HepG2 (cell line): ENCODE results near the gene DDIAS. TPM values are rescaled to one million over a fixed set of nuclear protein-coding genes. Genes with fewer than 3 reads are reported as not detected.

Source experiments
- CBFB ChIP-seq: sonication (generic); formaldehyde crosslinking; IDR thresholded peaks from 2 replicates; pipeline ENCODE4 v1.4.0; 2020; ENCODE audit warnings: missing genetic modification reagents
- CBX1 ChIP-seq: IDR thresholded peaks from one replicate; pipeline ENCODE4 v1.6.1; 2016; ENCODE audit warnings: antibody characterized with exemption, low read depth
- CCAR2 ChIP-seq: fragments of 200-400 bp; formaldehyde crosslinking; optimal IDR thresholded peaks from 2 replicates; pipeline ENCODE3; 2018; ENCODE audit warnings: low read depth, mild to moderate bottlenecking, low read length, moderate library complexity
- DMTF1 ChIP-seq: sonication (generic); formaldehyde crosslinking; IDR thresholded peaks from 2 replicates; pipeline ENCODE4 v1.4.0; 2020; ENCODE audit warnings: mild to moderate bottlenecking, missing genetic modification reagents
- KDM3A ChIP-seq: IDR thresholded peaks from 2 replicates; pipeline ENCODE4 v1.6.1; 2018; ENCODE audit warnings: low read depth, missing compliant biosample characterization
- KLF12 ChIP-seq: sonication (generic); formaldehyde crosslinking; IDR thresholded peaks from 2 replicates; pipeline ENCODE4 v1.4.0; 2020; ENCODE audit warnings: missing genetic modification reagents, borderline replicate concordance
- TFAP4 ChIP-seq: sonication (generic); IDR thresholded peaks from 2 replicates; pipeline ENCODE4 v1.6.1; 2016; ENCODE audit warnings: low read depth, borderline replicate concordance
- ZBTB14 ChIP-seq: sonication (generic); formaldehyde crosslinking; IDR thresholded peaks from 2 replicates; pipeline ENCODE4 v1.4.0; 2020; ENCODE audit warnings: missing genetic modification reagents
- ZNF138 ChIP-seq: sonication (generic); formaldehyde crosslinking; IDR thresholded peaks from 2 replicates; pipeline ENCODE4 v1.5.0; 2020; ENCODE audit warnings: mild to moderate bottlenecking, low read depth, missing genetic modification reagents
- ZNF546 ChIP-seq: sonication (generic); formaldehyde crosslinking; conservative IDR thresholded peaks from 2 replicates; pipeline ENCODE4 v1.8.1; 2023; ENCODE audit warnings: mild to moderate bottlenecking, missing genetic modification reagents
- ZNF574 ChIP-seq: sonication (generic); formaldehyde crosslinking; IDR thresholded peaks from 2 replicates; pipeline ENCODE4 v1.4.0; 2020; ENCODE audit warnings: missing genetic modification reagents
- ZNF629 ChIP-seq: sonication (generic); formaldehyde crosslinking; conservative IDR thresholded peaks from 2 replicates; pipeline ENCODE4 v1.5.0; 2020; ENCODE audit warnings: missing genetic modification reagents
- ZNF644 ChIP-seq: IDR thresholded peaks from 2 replicates; pipeline ENCODE4 v1.6.1; 2016; ENCODE audit warnings: low read depth
- ZNF652 ChIP-seq: IDR thresholded peaks from 2 replicates; pipeline ENCODE4 v1.6.1; 2016; ENCODE audit warnings: low read depth, borderline replicate concordance
- ZNF670 ChIP-seq: sonication (generic); formaldehyde crosslinking; IDR thresholded peaks from 2 replicates; pipeline ENCODE4 v1.8.0; 2022; ENCODE audit warnings: mild to moderate bottlenecking, missing genetic modification reagents, borderline replicate concordance
- ZNF704 ChIP-seq: sonication (generic); formaldehyde crosslinking; IDR thresholded peaks from 2 replicates; pipeline ENCODE4 v1.8.1; 2023; ENCODE audit warnings: mild to moderate bottlenecking, inconsistent platforms, moderate library complexity, missing genetic modification reagents, borderline replicate concordance
- ZNF737 ChIP-seq: sonication (generic); formaldehyde crosslinking; IDR thresholded peaks from 2 replicates; pipeline ENCODE4 v1.5.0; 2020; ENCODE audit warnings: missing genetic modification reagents, mild to moderate bottlenecking, borderline replicate concordance
- ZNF790 ChIP-seq: sonication (generic); formaldehyde crosslinking; IDR thresholded peaks from 2 replicates; pipeline ENCODE4 v1.8.0; 2022; ENCODE audit warnings: missing genetic modification reagents, mild to moderate bottlenecking, borderline replicate concordance
- ZNF878 ChIP-seq: sonication (generic); formaldehyde crosslinking; IDR thresholded peaks from 2 replicates; pipeline ENCODE4 v1.8.1; 2023; ENCODE audit warnings: mild to moderate bottlenecking, missing genetic modification reagents, moderate library complexity
- polyA plus RNA-seq, 8 experiments: library from polyadenylated mRNA; depleted of rRNA in 3 of 8; stranded (reverse) in 7 of 8; unstranded in 1 of 8; fragments of >200 nt; fragmentation: Illumina TruSeq in 4 of 8; extraction: Trizol in 4 of 8; gene quantifications; 2 replicates each; pipeline versions ENCODE4 v1.2.1 to v1.2.3, GENCODE V29; 2011 to 2016; ENCODE audit warnings: low read depth in 4 of 8, missing spikeins in 1 of 8, mixed read lengths in 1 of 8; ENCODE audit not compliant: insufficient read depth in 1 of 8
- total RNA-seq, 5 experiments: library from RNA; depleted of rRNA; stranded (reverse); fragments of >200 nt; fragmentation: Illumina TruSeq; extraction: Trizol; gene quantifications; 2 replicates each; pipeline ENCODE4 v1.2.3, GENCODE V29; 2016; ENCODE audit warnings: low read depth in 1 of 5

DDIAS gene
- total and polyA plus RNA-seq, 2 of the 13 experiments (the other 11 are each of a cell fraction or from before 2014, with no cell fraction given): 3.5 to 13.0 TPM

- TF ChIP-seq DMTF1 (CRISPR knock-in tag) (no peak), ZNF790 (CRISPR knock-in tag) (0 out of 2 replicates have a peak, but pooled peaks have one; percentile 33), CCAR2 (no peak), ZNF878 (CRISPR knock-in tag) (no peak), ZNF644 (peak; percentile 12; the same call in 1 of the 2 replicates), TFAP4 (no peak), ZNF546 (no peak), CBFB (CRISPR knock-in tag) (peak; percentile 19; the same call in 1 of the 2 replicates), ZNF737 (CRISPR knock-in tag) (no peak), ZBTB14 (no peak), ZNF652 (CRISPR knock-in tag) (no peak), CBX1 (no peak), ZNF574 (peak; percentile 65), ZNF704 (no peak; the same call in 1 of the 2 replicates), KLF12 (CRISPR knock-in tag) (no peak), KDM3A (CRISPR knock-in tag) (no peak), ZNF670 (CRISPR knock-in tag) (no peak), ZNF629 (peak; percentile 97), ZNF138 (CRISPR knock-in tag) (peak; percentile 88; the same call in 1 of the 2 replicates)
These were observed 1.0 kb upstream of the DDIAS start, which contains the start of gene PRCP (continued) for GRCh38 chr11:82900277-82901164.
